NCI-H2171 treated with DMSO at 0.1 percent for 48 hours (cell line): Measurements from ENCODE around the gene PINK1.

Source experiments
- DNase-seq: peaks from one replicate; lab custom pipeline; 2025; lab: John Stamatoyannopoulos, UW

PINK1 gene

DNA sequence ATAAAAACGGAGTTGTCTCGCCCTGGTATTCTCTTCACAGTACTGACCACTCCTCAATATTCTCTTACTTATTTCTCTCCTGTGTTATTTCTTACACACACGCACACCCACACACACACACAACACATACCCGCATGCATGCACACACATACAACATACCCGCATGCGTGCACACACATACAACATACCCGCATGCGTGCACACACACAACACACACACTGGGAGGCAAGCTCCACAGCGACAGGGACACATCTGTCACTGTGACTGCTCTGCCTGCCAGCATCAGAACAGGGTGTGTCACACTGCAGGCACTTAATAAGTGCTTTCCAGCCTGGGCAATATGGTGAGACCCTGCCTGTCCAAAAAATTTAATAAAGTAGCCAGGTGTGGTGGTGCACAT lies 48.7 kb downstream of the PINK1 start:
- no peak for DNase-seq

GRCh38 chr1:20682571-20683236 lies 49.4 kb downstream of the PINK1 start:
- no peak for DNase-seq

GRCh38 chr1:20683614-20684013 lies 50.4 kb downstream of the PINK1 start:
- no peak for DNase-seq

DNA sequence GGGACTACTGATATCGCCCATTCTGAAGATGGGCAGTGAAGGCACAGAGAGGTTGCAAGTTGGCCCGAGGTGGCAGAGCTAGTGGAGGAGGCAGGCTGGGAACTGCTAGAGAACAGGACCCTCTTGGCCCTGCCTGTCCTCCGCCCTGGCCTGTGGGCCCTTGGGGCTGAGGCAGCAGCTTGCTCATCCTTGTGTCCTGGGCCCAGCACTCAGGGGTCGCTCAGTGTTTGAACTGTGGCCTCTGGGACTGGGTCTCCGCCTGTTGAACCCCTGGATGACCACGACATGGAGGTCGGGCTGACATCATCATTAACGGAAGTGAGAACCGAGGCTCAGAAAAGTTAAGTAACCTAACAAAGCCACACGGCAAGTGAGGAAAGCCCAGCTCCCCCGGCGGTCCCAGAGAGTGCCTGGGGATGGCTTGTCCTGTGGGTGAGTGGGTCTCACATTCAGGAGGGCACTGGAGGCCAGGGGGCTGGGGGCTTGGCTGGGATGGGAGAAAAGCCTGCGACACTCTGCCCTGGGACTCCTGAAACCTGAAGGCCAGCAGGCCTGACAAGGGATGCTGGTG lies 50.9 kb downstream of the PINK1 start:
- no peak for DNase-seq

DNA sequence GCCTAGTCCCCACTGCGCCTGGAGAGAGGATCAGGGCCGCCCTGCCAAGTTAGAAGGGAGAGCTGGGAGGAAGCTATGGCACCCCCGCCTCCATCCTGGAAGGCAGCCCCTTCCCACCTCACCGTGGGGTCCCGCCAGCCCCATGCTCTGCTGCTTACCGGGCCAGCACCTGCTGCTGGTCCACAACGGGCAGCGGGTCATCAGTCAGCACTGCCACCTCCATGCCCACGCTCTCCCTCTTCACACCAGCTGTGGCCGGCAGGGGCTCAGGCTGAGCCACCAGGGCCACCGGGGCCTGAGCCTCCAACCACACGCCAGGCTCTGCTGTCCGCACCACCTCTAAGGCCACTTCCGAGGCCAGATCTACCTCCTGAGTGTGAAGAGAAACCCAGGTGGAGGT lies 51.4 kb downstream of the PINK1 start:
- DNase-seq: no peak

GRCh38 chr1:20685099-20685662 lies 51.9 kb downstream of the PINK1 start:
- no peak for DNase-seq

DNA sequence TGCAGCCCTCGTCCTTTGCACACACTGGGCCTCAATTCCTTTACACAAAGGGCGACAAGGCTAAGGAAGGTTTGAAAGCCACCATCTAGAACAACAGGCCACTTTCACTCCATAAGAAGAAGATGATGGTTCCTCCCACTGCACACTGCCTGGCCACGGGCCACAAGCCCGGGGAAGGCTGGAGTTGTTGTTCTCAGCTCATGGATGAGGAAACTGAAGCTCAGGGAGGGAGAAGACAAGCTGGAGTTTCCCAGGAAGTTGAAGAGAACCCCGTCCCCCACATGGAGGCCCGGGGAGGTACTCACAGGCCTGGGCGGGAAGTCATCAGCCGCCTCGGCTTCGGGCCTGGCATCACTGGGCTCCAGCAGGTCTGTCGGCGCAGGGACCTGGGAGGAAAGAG lies 52.5 kb downstream of the PINK1 start:
- DNase-seq: no peak

DNA sequence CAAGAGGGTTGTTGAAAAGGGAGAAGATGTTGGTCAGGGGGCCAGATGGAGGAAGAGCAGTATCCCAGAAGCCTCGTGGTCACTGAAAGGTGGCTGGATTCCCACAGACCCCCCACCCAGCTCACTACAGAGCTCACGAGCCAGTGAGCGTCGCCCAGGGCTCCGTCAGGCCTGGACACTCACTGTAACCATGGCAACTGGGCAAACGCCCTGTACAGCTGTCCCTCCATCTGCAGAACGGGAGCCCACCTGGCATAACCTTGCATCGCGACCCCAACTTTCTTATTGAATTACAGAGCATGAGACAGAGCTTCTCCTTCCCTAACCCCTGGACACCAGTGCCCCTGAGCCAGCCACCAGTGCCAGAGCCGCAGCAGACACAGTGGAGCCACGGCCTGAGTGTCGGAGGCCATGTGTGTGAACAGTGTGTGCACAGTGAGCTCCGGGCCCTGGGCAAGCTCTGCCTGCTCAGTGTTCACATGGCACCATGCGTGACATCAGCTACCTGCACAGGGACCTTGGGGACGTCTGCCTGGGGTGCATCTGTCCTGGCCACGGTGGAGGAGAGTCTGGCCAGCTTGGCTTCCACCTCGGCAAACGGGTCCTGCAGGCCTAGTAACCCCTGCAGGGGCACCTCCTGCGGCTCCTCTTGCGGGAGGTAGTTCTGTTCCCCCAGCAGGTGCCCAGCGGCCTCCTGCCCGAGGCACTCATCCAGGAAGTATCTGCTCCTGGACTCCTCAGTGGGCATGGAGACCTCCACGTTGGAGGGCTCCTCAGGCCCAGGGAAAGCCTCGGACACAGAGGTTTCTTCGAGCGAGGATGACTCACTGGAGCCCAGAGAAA lies 53.8 kb downstream of the PINK1 start:
- no peak for DNase-seq

- DNase-seq: no peak
These were observed 56.4 kb downstream of the PINK1 start for GRCh38 chr1:20689645-20690056.

DNA sequence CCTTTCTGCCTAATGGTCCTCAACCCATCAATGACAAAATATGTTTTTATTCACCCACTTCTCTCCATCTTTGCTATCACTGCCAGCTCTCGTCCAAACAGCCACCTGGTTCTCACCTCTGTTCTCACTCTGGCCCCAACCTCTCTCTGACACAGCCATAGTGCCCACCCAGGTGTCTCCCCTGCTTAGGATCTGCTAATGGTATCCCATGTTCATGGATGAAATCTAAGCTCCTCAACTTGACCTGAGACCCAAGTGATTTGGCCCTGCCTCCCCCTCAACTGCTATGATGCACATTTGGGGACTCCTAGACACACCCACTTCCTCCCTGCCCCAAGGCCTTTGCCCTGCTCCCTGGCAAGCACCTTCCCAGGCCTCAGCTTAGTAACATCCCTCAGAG lies 58.6 kb downstream of the PINK1 start:
- DNase-seq: no peak

DNA sequence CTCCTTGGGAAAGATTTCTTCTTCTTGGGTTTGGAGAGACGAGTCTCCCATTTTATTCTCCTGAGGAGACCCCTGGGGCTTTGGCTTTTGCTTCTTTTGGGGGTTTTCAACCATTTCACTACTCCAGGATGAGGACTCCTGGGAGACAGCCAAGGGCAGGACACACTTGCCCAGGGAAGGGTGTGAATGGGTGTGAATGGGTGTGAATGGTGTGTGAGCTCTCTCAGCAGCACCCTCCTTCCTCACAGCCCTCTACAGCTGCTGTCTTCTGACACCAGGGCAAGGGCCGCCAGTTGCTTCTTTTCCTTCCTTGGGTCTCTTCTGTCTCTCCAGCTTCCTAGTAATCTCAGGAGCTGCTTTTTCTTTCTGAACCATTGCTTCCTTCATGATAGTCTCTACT lies 60.4 kb downstream of the PINK1 start:
- DNase-seq: no peak

DNA sequence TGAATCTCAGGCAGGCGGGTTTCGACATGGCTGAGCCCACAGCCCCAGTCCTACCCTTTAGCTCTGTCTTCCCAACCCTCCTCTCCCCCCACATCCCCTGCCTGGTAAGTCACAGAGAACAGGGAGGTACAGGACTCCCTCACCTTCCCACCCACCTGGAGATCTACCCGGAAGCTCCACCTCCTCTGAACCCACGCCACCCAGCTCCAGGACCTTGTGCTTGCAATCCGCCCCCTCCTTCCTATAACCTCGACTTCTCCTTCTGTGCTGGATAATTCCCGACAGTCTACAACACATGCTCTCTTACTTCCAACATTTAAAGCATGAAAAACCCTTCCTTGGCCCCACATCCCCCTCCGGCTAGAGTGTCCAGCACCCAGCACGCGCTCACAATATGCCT lies 62.3 kb downstream of the PINK1 start:
- DNase-seq: no peak

DNA sequence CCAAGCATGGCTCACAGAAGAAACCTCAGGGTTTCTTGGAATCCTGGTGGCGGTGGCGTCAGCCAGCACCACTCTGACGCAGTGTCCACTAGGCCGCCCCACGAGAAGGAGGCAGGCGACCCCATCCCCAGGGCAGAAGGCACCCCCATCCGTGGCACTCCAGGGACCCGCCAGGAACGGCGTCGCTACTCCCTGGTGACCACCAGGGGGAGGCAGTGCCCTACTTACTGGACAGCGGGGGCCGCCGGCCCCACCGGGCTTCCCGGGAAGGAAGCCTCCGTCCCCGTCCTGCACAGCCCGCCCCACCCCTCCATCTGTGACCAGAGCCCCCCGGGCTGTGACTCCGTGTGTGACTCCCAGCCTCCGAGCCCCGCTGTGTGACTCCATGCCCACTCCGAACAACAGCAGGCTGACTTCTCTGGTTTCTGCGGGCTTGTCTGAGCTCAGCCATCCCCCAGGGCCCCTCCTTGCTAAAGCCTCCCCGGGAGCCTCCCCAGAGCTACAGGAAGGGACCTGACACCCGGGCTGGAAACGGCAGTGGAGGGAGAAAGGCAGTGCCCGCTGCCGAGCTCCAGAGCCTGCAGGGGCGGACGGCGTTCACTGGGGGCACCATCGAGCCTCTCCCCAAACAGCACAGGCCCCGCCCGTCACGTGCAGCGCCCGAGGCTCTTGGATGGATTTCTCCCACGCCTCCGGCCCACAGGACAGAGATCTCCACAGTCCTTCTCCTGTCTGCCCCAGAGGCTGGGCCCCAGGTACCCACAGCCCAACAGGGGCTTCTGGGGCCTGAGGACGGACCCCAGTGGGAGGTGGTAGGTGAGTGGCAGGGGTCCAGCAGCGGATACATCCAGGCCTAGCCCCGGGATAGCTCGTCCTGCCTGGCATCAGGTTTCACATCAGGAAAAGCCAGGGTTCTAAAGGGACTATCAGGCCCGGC lies 63.4 kb downstream of the PINK1 start:
- DNase-seq: peak; percentile 96

GRCh38 chr1:20697563-20697962 lies 64.3 kb downstream of the PINK1 start:
- DNase-seq: no peak

- DNase-seq: no peak
These were observed 65.1 kb downstream of the PINK1 start for GRCh38 chr1:20698195-20698910.

DNA sequence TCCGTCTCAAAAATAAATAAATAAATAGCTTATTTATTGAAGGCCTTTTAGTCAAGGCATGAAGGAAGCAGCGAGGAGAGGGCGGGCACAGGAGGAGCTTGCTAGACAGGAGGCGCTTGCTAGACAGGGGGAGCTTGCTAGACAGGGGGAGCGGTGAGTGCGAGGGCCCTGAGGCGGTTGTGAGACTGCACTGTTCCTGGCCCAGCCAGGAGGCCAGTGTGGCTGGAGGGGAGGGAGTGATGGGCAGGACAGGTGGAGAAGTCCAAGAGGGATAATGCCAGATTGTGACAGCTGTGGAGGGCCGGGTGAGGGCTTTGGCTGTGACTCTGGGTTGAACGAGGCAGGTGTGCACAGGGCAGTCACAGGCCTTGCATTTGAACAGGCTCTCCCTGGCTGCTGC lies 66.3 kb downstream of the PINK1 start:
- DNase-seq: no peak

- DNase-seq: no peak
These were observed 67.5 kb downstream of the PINK1 start for GRCh38 chr1:20700636-20701215.
